Measurements from ENCODE around the gene SDHA. TPM values are rescaled to one million over a fixed set of nuclear protein-coding genes. Genes with fewer than 3 reads are reported as not detected.
"Not testable (repeated sequence)": the region's sequence is repeated elsewhere in the genome, so short reads cannot be mapped to it uniquely, and the experiment has no call there.

SDHA gene
- total RNA-seq, 2 experiments from 2014 or later, result 144 to 150 TPM

- not testable (repeated sequence) for H3K9me3 Mint-ChIP-seq
These were observed 9.3 kb downstream of the SDHA start for GRCh38 chr5:227375-227774.

DNA sequence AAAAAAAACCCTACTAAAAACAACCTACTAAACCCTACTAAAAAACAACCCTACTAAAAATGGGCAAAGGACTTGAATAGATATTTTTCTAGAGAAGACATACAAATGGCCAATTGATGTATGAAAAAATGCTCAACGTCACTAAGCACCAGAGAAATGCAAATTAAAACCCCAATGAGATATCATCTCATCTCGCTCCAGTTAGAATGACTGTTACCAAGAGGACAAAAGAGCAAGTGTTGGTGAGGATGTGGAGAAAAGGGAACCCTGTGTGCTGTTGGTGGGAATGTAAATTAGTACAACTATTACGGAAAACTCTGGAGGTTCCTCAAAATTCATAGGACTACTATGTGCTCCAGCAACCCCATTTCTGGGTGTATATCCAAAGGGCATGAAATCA, 10.8 kb downstream of the SDHA start:
- no peaks in the 10 kb centered on the region for H3K27me3 Mint-ChIP-seq
- peaks cover 4% of the 10 kb centered on the region for H3K4me1 Mint-ChIP-seq
- H3K4me3 Mint-ChIP-seq, result no peak overlapping the region
- H3K27ac Mint-ChIP-seq, result no peak overlapping the region
- ChIA-PET POLR2A (no interaction called here), CTCF (no interaction called here)
- no peak for DNase-seq
- H3K36me3 Mint-ChIP-seq (ENCODE audit: low read depth), result peaks cover 73% of the 10 kb centered on the region
- no peaks in the 10 kb centered on the region for H3K9me3 Mint-ChIP-seq

More at GRCh38 chr5:227375-227774, 9.3 kb downstream of the SDHA start:
- H3K27me3 Mint-ChIP-seq, H3K27ac Mint-ChIP-seq, DNase-seq, POLR2A ChIA-PET, H3K4me3 Mint-ChIP-seq, CTCF ChIA-PET: not testable (repeated sequence)
- H3K36me3 Mint-ChIP-seq (ENCODE audit: low read depth), result peaks cover 71% of the 10 kb centered on the region
- H3K4me1 Mint-ChIP-seq, result peaks cover 18% of the 10 kb centered on the region

DNA sequence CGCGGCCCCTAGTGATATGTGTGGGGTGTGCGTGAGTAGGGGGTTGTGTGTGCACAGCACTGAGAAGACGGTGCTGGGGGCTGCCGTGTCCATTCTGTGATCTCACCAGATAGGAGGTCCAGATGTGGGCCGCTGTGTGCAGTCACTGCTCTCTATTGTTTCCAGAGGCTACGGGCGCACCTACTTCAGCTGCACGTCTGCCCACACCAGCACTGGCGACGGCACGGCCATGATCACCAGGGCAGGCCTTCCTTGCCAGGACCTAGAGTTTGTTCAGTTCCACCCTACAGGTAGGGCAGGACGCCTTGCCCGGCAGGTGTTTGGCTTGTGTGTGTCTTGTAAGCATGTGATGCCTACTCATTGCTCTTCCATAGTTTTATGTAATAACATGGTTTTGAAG, 12.6 kb downstream of the SDHA start:
- DNase-seq, result no peak
- no peak overlapping the region for H3K4me3 Mint-ChIP-seq
- ChIA-PET POLR2A (no interaction called here), CTCF (interaction anchor here (1.6 kb wide), 1 partner anchor 42 kb away, joined by 3 read pairs; no protein-coding TSS in a partner anchor)
- H3K36me3 Mint-ChIP-seq (ENCODE audit: low read depth), result peaks cover 69% of the 10 kb centered on the region
- no peaks in the 10 kb centered on the region for H3K9me3 Mint-ChIP-seq
- no peak overlapping the region for H3K27ac Mint-ChIP-seq
- peaks cover 1% of the 10 kb centered on the region for H3K4me1 Mint-ChIP-seq
- no peaks in the 10 kb centered on the region for H3K27me3 Mint-ChIP-seq

DNA sequence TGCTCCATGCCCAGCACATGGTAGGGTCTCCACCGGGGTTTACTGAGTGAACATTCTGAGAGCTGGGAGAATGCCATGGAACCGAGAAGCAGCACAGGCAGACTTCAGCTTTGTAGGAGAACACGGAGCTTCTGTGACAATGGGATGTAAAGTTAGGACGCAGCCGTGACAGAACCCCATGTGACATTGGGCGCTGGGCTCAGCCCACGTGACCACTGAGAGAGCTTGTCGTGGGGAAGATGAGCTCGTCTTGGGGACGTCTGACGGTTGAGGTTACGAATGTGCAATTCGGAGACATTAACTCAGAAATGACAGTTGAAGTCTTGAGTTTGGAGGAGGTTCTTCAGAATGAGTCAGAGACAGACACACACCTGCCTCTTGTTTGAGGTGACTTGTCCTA, 13.5 kb downstream of the SDHA start:
- Mint-ChIP-seq H3K27me3 (no peaks in the 10 kb centered on the region), H3K36me3 (ENCODE audit: low read depth) (peaks cover 70% of the 10 kb centered on the region), H3K27ac (no peak overlapping the region), H3K9me3 (no peaks in the 10 kb centered on the region), H3K4me3 (no peak overlapping the region), H3K4me1 (peaks cover 1% of the 10 kb centered on the region)
- ChIA-PET CTCF (interaction anchor here (1.6 kb wide), 1 partner anchor 43 kb away, joined by 3 read pairs; no protein-coding TSS in a partner anchor), POLR2A (interaction anchor here (1.3 kb wide), 1 partner anchor 12 kb away, joined by 3 read pairs; no protein-coding TSS in a partner anchor)
- no peak for DNase-seq

GRCh38 chr5:233426-233825, 15.3 kb downstream of the SDHA start:
- H3K27ac Mint-ChIP-seq, DNase-seq, H3K4me1 Mint-ChIP-seq, CTCF ChIA-PET, H3K27me3 Mint-ChIP-seq, H3K4me3 Mint-ChIP-seq, POLR2A ChIA-PET, H3K9me3 Mint-ChIP-seq: not testable (repeated sequence)
- H3K36me3 Mint-ChIP-seq (ENCODE audit: low read depth), result peaks cover 67% of the 10 kb centered on the region

GRCh38 chr5:234450-234849, 16.3 kb downstream of the SDHA start:
- H3K4me1 Mint-ChIP-seq, result peaks cover 1% of the 10 kb centered on the region
- H3K36me3 Mint-ChIP-seq (ENCODE audit: low read depth), result peaks cover 61% of the 10 kb centered on the region
- no peak for DNase-seq
- H3K27ac Mint-ChIP-seq, result no peak overlapping the region
- ChIA-PET POLR2A (interaction anchor here (3.0 kb wide), 1 partner anchor 15 kb away, joined by 13 read pairs; no protein-coding TSS in a partner anchor), CTCF (no interaction called here)
- no peaks in the 10 kb centered on the region for H3K9me3 Mint-ChIP-seq
- H3K4me3 Mint-ChIP-seq, result no peak overlapping the region
- no peaks in the 10 kb centered on the region for H3K27me3 Mint-ChIP-seq

- DNase-seq, H3K4me3 Mint-ChIP-seq, CTCF ChIA-PET, H3K4me1 Mint-ChIP-seq, H3K9me3 Mint-ChIP-seq, H3K27ac Mint-ChIP-seq, H3K27me3 Mint-ChIP-seq: not testable (repeated sequence)
- peaks cover 63% of the 10 kb centered on the region for H3K36me3 Mint-ChIP-seq (ENCODE audit: low read depth)
- POLR2A ChIA-PET, result interaction anchor here (3.0 kb wide), 1 partner anchor 16 kb away, joined by 13 read pairs; no protein-coding TSS in a partner anchor
These were observed 17.4 kb downstream of the SDHA start for GRCh38 chr5:235527-235926.

DNA sequence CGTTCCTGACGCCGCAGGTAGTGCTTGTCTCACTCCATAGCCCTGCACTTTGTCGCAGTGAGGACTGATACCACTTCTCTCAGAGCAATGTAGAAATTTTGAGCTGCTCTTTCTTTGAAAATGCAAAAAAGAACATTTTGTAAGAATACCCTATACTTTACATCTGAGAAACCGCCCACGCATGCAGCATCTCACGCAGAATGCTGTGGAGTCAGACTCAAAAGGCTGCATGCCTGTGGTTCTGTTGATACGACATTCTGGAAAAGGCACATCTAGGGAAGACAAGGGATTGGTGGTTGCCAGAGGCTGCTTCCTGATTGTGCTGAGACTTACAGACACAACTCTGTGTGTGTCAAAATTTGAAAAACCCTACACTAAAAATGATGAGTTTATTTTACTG, 19.8 kb downstream of the SDHA start:
- H3K27ac Mint-ChIP-seq, H3K27me3 Mint-ChIP-seq, DNase-seq, CTCF ChIA-PET, POLR2A ChIA-PET, H3K9me3 Mint-ChIP-seq, H3K4me1 Mint-ChIP-seq, H3K4me3 Mint-ChIP-seq: not testable (repeated sequence)
- H3K36me3 Mint-ChIP-seq (ENCODE audit: low read depth), result peaks cover 65% of the 10 kb centered on the region

DNA sequence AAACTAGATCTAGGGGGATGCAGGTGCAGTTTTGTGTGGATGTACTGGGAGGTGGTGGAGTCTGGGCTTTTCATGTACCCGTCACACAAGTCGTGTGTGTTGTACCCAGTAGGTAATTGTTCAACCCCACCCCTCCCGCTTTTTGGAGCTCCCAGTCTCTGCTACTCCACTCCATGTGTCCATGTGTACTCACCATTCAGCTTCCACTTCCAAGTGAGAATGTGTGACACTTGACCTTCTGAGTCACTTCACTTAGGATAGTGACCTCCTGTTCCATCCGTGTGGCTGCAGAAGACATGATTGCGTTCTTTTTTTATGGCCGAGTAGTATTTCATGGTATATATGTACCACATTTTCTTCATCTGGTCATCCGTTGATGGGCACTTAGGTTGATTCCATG, 22.4 kb downstream of the SDHA start:
- H3K4me3 Mint-ChIP-seq, H3K9me3 Mint-ChIP-seq, H3K27me3 Mint-ChIP-seq, H3K27ac Mint-ChIP-seq, CTCF ChIA-PET, DNase-seq, POLR2A ChIA-PET: not testable (repeated sequence)
- Mint-ChIP-seq H3K36me3 (ENCODE audit: low read depth) (peaks cover 58% of the 10 kb centered on the region), H3K4me1 (peaks cover 11% of the 10 kb centered on the region)

- DNase-seq, H3K9me3 Mint-ChIP-seq, H3K4me3 Mint-ChIP-seq, H3K27ac Mint-ChIP-seq, CTCF ChIA-PET, POLR2A ChIA-PET, H3K27me3 Mint-ChIP-seq: not testable (repeated sequence)
- Mint-ChIP-seq H3K4me1 (peaks cover 11% of the 10 kb centered on the region), H3K36me3 (ENCODE audit: low read depth) (peaks cover 59% of the 10 kb centered on the region)
These were observed 23.0 kb downstream of the SDHA start for GRCh38 chr5:241045-241669.

GRCh38 chr5:243683-244367, 25.7 kb downstream of the SDHA start:
- POLR2A ChIA-PET, result interaction anchor here (1.1 kb wide), 1 partner anchor 24 kb away, joined by 3 read pairs; no protein-coding TSS in a partner anchor
- Mint-ChIP-seq H3K4me1 (peaks cover 11% of the 10 kb centered on the region), H3K27ac (peak overlapping the region; percentile 41), H3K36me3 (ENCODE audit: low read depth) (peaks cover 75% of the 10 kb centered on the region)
- CTCF ChIA-PET, H3K27me3 Mint-ChIP-seq, H3K9me3 Mint-ChIP-seq, DNase-seq, H3K4me3 Mint-ChIP-seq: not testable (repeated sequence)

GRCh38 chr5:245717-246116, 27.6 kb downstream of the SDHA start:
- H3K27ac Mint-ChIP-seq, CTCF ChIA-PET, POLR2A ChIA-PET: not testable (repeated sequence)

DNA sequence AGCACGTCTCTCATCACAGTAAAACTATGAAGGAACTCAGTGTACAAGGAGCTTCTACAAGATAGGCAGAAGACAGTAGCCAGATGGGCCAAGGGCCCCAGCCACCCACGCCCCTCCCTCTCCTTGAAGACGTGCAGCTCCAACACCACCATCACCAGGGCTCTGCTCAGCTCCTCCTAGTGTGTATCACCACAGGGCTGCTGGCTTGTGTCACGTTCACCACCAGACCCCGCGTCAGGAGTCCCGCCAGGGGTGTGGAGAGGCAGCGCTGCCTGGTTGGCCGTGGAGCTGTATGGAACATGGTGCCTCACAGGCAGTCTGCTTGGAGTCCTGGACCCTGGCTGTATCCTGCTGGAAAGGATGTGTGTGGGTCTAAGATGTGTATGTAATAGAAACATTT, 32.3 kb downstream of the SDHA start:
- H3K36me3 Mint-ChIP-seq (ENCODE audit: low read depth), result peaks cover 74% of the 10 kb centered on the region
- H3K27me3 Mint-ChIP-seq, H3K4me3 Mint-ChIP-seq, POLR2A ChIA-PET, CTCF ChIA-PET, H3K9me3 Mint-ChIP-seq, DNase-seq, H3K27ac Mint-ChIP-seq: not testable (repeated sequence)
- H3K4me1 Mint-ChIP-seq, result peaks cover 18% of the 10 kb centered on the region

More at GRCh38 chr5:245717-246116, 27.6 kb downstream of the SDHA start:
- Mint-ChIP-seq H3K4me1 (peaks cover 12% of the 10 kb centered on the region), H3K36me3 (ENCODE audit: low read depth) (peaks cover 78% of the 10 kb centered on the region)
- H3K4me3 Mint-ChIP-seq, DNase-seq, H3K27me3 Mint-ChIP-seq, H3K9me3 Mint-ChIP-seq: not testable (repeated sequence)

GRCh38 chr5:251016-251415, 32.9 kb downstream of the SDHA start:
- H3K4me3 Mint-ChIP-seq, CTCF ChIA-PET, H3K9me3 Mint-ChIP-seq, H3K27me3 Mint-ChIP-seq, POLR2A ChIA-PET, DNase-seq: not testable (repeated sequence)
- Mint-ChIP-seq H3K4me1 (peaks cover 18% of the 10 kb centered on the region), H3K36me3 (ENCODE audit: low read depth) (peaks cover 73% of the 10 kb centered on the region), H3K27ac (peak overlapping the region; percentile 54)
